GM23338 (cell line): ENCODE data around the gene RBMY1J. TPM values are rescaled to one million over a fixed set of nuclear protein-coding genes. Genes with fewer than 3 reads are reported as not detected.

ENCODE experiments used
- ATAC-seq: fragments of 200-7000 bp; cut with Tn5 transposase; 3 replicates; pipeline ENCODE4 v1.9.1; 2020
- DNase-seq: peaks from one replicate; pipeline ENCODE4 v3.0.0-alpha.2; 2015; ENCODE audit warnings: low spot score
- H2AFZ ChIP-seq: fragments of 200-600 bp; sonication (generic); 2 replicates; pipeline ENCODE4 v1.8.0; 2016; ENCODE audit warnings: antibody characterized with exemption, mild to moderate bottlenecking, moderate library complexity
- H3F3A ChIP-seq: fragments of 200-600 bp; sonication (generic); replicated peaks from 2 replicates; pipeline ENCODE4 v1.8.0; 2017; ENCODE audit warnings: antibody characterized with exemption, mixed run types, low read depth
- H3K27ac ChIP-seq: fragments of 200-600 bp; sonication (generic); 2 replicates; pipeline ENCODE4 v1.6.1; 2016; ENCODE audit warnings: low read depth
- H3K27me3 ChIP-seq: fragments of 200-600 bp; sonication (generic); 2 replicates; pipeline ENCODE4 v1.8.0; 2016; ENCODE audit warnings: mild to moderate bottlenecking, mixed run types, moderate library complexity; ENCODE audit not compliant: insufficient read depth
- H3K36me3 ChIP-seq: fragments of 200-600 bp; sonication (generic); 2 replicates; pipeline ENCODE4 v1.8.0; 2016; ENCODE audit warnings: mild to moderate bottlenecking; ENCODE audit not compliant: insufficient read depth
- H3K4me1 ChIP-seq: fragments of 200-600 bp; sonication (generic); 2 replicates; pipeline ENCODE4 v1.8.0; 2016; ENCODE audit warnings: mild to moderate bottlenecking, moderate library complexity; ENCODE audit not compliant: insufficient read depth
- H3K4me2 ChIP-seq: fragments of 200-600 bp; sonication (generic); 2 replicates; pipeline ENCODE4 v1.7.1; 2017; ENCODE audit warnings: mixed run types
- H3K4me3 ChIP-seq: fragments of 200-600 bp; sonication (generic); 2 replicates; pipeline ENCODE4 v1.6.1; 2016; ENCODE audit warnings: mixed run types
- H3K79me2 ChIP-seq: fragments of 200-600 bp; sonication (generic); replicated peaks from 2 replicates; pipeline ENCODE4 v1.8.0; 2017; ENCODE audit warnings: mild to moderate bottlenecking; ENCODE audit not compliant: insufficient read depth
- H3K9me2 ChIP-seq: fragments of 200-600 bp; sonication (generic); 2 replicates; pipeline ENCODE4 v1.8.0; 2017; ENCODE audit not compliant: insufficient read depth
- H4K20me1 ChIP-seq: fragments of 200-600 bp; sonication (generic); replicated peaks from 2 replicates; pipeline ENCODE4 v1.8.0; 2017; ENCODE audit warnings: mild to moderate bottlenecking; ENCODE audit not compliant: insufficient read depth
- H3K27ac Mint-ChIP-seq: 2 replicates; pipeline ENCODE4 v1.8.0; 2020; ENCODE audit warnings: inconsistent platforms, mild to moderate bottlenecking, moderate library complexity, mixed read lengths
- H3K27me3 Mint-ChIP-seq: 3 replicates; pipeline ENCODE4 v1.8.0; 2022; ENCODE audit warnings: low read depth, mild to moderate bottlenecking, moderate library complexity, mixed read lengths, inconsistent platforms; ENCODE audit not compliant: insufficient read depth, poor library complexity
- H3K36me3 Mint-ChIP-seq: 3 replicates; pipeline ENCODE4 v1.8.0; 2021; ENCODE audit warnings: low read depth, mild to moderate bottlenecking, inconsistent platforms, moderate library complexity, mixed read lengths
- H3K4me1 Mint-ChIP-seq: 3 replicates; pipeline ENCODE4 v1.8.0; 2020; ENCODE audit warnings: mild to moderate bottlenecking, inconsistent platforms, mixed read lengths
- H3K4me3 Mint-ChIP-seq: 3 replicates; pipeline ENCODE4 v1.8.0; 2021; ENCODE audit warnings: moderate library complexity, mild to moderate bottlenecking, inconsistent platforms, mixed read lengths
- H3K9me3 Mint-ChIP-seq: 3 replicates; pipeline ENCODE4 v1.8.0; 2020; ENCODE audit warnings: moderate library complexity, mild to moderate bottlenecking, inconsistent platforms, mixed read lengths
- CREB1 ChIP-seq: fragments of 250-450 bp; sonication (Bioruptor Pico); IDR thresholded peaks from 2 replicates; pipeline ENCODE4 v1.5.0; 2020; ENCODE audit warnings: low read depth, mild to moderate bottlenecking, moderate library complexity
- CTCF ChIP-seq, 2 experiments: fragments of 200-600 bp in 1 of 2; sonication (generic) in 1 of 2; conservative IDR thresholded peaks; 2 replicates each; pipeline versions ENCODE4 v1.5.1 to v1.6.1; 2016 to 2017; ENCODE audit warnings: antibody characterized with exemption in 2 of 2, low read depth in 2 of 2, mild to moderate bottlenecking in 2 of 2, moderate library complexity in 1 of 2
- ETS1 ChIP-seq: IDR thresholded peaks from 2 replicates; pipeline ENCODE4 v1.6.1; 2016; ENCODE audit warnings: antibody characterized with exemption
- EZH2 ChIP-seq: fragments of 200-600 bp; sonication (generic); IDR thresholded peaks from one replicate; pipeline ENCODE4 v1.8.0; 2017; ENCODE audit warnings: antibody characterized with exemption, mild to moderate bottlenecking, low read depth; ENCODE audit not compliant: unreplicated experiment
- EZH2phosphoT487 ChIP-seq: fragments of 200-600 bp; sonication (generic); IDR thresholded peaks from one replicate; pipeline ENCODE4 v1.8.1; 2018; ENCODE audit warnings: antibody characterized with exemption; ENCODE audit not compliant: unreplicated experiment
- JUNB ChIP-seq: IDR thresholded peaks from one replicate; pipeline ENCODE4 v1.6.1; 2016; ENCODE audit warnings: antibody characterized with exemption; ENCODE audit not compliant: unreplicated experiment
- NANOG ChIP-seq: IDR thresholded peaks from 2 replicates; pipeline ENCODE4 v1.6.1; 2016; ENCODE audit warnings: antibody characterized with exemption, borderline replicate concordance
- POLR2AphosphoS5 ChIP-seq: IDR thresholded peaks from 2 replicates; pipeline ENCODE4 v1.6.1; 2016; ENCODE audit warnings: antibody characterized with exemption, low read depth
- REST ChIP-seq: IDR thresholded peaks from one replicate; pipeline ENCODE4 v1.6.1; 2018; ENCODE audit warnings: antibody characterized with exemption; ENCODE audit not compliant: unreplicated experiment
- STAT1 ChIP-seq: IDR thresholded peaks from one replicate; pipeline ENCODE4 v1.6.1; 2016; ENCODE audit warnings: antibody characterized with exemption; ENCODE audit not compliant: unreplicated experiment
- ZNF114 ChIP-seq: fragments of 250-450 bp; sonication (Bioruptor Pico); IDR thresholded peaks from 2 replicates; pipeline ENCODE4 v1.5.0; 2020; ENCODE audit warnings: mild to moderate bottlenecking, moderate library complexity
- ZNF331 ChIP-seq: fragments of 250-450 bp; sonication (Bioruptor Pico); IDR thresholded peaks from 2 replicates; pipeline ENCODE4 v1.5.0; 2020; ENCODE audit warnings: low read depth, mild to moderate bottlenecking, moderate library complexity
- polyA plus RNA-seq: library from polyadenylated mRNA; unstranded; fragments of >200 nt; fragmentation: Nextera tagmentation; extraction: Ambion mirVana; gene quantifications from 2 replicates; pipeline ENCODE4 v1.2.1, GENCODE V29; 2016
- total RNA-seq: library from RNA; depleted of rRNA; stranded (reverse); fragments of >200 nt; shearing (Covaris generic); gene quantifications from 2 replicates; pipeline ENCODE4 v1.2.3, GENCODE V29; 2014
- TF ChIP-seq, protein P1 (sequence below): fragments of 250-450 bp; sonication (Bioruptor Pico); IDR thresholded peaks from 2 replicates; pipeline ENCODE4 v1.5.0; 2020; ENCODE audit warnings: mild to moderate bottlenecking, moderate library complexity

Gene RBMY1J
- total and polyA plus RNA-seq, 2 experiments from 2014 or later: not detected

DNA sequence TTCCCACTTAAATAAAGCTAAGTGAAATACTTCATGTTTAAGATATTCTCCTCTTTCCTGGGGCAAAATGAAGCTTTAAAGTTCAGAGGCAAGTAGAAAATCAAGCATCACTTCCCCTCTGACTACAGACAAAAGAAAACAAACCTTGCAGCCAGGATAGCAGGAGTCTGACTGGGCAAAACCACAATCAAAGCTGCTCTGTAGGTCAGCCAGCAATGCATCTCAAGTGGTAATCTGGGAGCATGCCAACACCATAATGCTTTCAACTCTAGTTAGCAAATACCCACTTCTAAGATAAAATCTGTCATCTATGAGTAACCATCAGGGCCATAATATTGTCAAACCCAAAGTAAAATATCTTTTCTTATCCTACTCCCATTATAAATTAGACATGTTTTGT lies 32.6 kb upstream of the RBMY1J start:
- Mint-ChIP-seq H3K27ac (no peak overlapping the region), H3K4me1 (peaks cover 27% of the 10 kb centered on the region), H3K9me3 (peaks cover 3% of the 10 kb centered on the region; the same call in 1 of the 3 replicates), H3K36me3 (no peaks in the 10 kb centered on the region; the same call in 2 of the 3 replicates), H3K4me3 (no peak overlapping the region), H3K27me3 (no peaks in the 10 kb centered on the region)
- no peak for DNase-seq
- no peak overlapping the region for H3K4me2 ChIP-seq
- no peaks in the 10 kb centered on the region for H3K27me3 ChIP-seq
- H3K4me1 ChIP-seq: peaks cover 25% of the 10 kb centered on the region
- H3K27ac ChIP-seq: no peak overlapping the region
- H4K20me1 ChIP-seq: no peaks in the 10 kb centered on the region
- ATAC-seq: no peak
- no peaks in the 10 kb centered on the region for H3F3A ChIP-seq
- no peaks in the 10 kb centered on the region for H3K9me2 ChIP-seq
- TF ChIP-seq CREB1 (CRISPR knock-in tag) (no peak), EZH2 (no peak), ETS1 (no peak), CTCF (conservative IDR thresholded peaks at IDR 0.05; ENCODE audit: low read depth in 2 of 2) (no peak), ZNF331 (no peak), REST (no peak), JUNB (no peak), NANOG (no peak), ZNF114 (CRISPR knock-in tag) (no peak), EZH2phosphoT487 (no peak), STAT1 (no peak), POLR2AphosphoS5 (no peak)
- TF ChIP-seq, protein P1, sequence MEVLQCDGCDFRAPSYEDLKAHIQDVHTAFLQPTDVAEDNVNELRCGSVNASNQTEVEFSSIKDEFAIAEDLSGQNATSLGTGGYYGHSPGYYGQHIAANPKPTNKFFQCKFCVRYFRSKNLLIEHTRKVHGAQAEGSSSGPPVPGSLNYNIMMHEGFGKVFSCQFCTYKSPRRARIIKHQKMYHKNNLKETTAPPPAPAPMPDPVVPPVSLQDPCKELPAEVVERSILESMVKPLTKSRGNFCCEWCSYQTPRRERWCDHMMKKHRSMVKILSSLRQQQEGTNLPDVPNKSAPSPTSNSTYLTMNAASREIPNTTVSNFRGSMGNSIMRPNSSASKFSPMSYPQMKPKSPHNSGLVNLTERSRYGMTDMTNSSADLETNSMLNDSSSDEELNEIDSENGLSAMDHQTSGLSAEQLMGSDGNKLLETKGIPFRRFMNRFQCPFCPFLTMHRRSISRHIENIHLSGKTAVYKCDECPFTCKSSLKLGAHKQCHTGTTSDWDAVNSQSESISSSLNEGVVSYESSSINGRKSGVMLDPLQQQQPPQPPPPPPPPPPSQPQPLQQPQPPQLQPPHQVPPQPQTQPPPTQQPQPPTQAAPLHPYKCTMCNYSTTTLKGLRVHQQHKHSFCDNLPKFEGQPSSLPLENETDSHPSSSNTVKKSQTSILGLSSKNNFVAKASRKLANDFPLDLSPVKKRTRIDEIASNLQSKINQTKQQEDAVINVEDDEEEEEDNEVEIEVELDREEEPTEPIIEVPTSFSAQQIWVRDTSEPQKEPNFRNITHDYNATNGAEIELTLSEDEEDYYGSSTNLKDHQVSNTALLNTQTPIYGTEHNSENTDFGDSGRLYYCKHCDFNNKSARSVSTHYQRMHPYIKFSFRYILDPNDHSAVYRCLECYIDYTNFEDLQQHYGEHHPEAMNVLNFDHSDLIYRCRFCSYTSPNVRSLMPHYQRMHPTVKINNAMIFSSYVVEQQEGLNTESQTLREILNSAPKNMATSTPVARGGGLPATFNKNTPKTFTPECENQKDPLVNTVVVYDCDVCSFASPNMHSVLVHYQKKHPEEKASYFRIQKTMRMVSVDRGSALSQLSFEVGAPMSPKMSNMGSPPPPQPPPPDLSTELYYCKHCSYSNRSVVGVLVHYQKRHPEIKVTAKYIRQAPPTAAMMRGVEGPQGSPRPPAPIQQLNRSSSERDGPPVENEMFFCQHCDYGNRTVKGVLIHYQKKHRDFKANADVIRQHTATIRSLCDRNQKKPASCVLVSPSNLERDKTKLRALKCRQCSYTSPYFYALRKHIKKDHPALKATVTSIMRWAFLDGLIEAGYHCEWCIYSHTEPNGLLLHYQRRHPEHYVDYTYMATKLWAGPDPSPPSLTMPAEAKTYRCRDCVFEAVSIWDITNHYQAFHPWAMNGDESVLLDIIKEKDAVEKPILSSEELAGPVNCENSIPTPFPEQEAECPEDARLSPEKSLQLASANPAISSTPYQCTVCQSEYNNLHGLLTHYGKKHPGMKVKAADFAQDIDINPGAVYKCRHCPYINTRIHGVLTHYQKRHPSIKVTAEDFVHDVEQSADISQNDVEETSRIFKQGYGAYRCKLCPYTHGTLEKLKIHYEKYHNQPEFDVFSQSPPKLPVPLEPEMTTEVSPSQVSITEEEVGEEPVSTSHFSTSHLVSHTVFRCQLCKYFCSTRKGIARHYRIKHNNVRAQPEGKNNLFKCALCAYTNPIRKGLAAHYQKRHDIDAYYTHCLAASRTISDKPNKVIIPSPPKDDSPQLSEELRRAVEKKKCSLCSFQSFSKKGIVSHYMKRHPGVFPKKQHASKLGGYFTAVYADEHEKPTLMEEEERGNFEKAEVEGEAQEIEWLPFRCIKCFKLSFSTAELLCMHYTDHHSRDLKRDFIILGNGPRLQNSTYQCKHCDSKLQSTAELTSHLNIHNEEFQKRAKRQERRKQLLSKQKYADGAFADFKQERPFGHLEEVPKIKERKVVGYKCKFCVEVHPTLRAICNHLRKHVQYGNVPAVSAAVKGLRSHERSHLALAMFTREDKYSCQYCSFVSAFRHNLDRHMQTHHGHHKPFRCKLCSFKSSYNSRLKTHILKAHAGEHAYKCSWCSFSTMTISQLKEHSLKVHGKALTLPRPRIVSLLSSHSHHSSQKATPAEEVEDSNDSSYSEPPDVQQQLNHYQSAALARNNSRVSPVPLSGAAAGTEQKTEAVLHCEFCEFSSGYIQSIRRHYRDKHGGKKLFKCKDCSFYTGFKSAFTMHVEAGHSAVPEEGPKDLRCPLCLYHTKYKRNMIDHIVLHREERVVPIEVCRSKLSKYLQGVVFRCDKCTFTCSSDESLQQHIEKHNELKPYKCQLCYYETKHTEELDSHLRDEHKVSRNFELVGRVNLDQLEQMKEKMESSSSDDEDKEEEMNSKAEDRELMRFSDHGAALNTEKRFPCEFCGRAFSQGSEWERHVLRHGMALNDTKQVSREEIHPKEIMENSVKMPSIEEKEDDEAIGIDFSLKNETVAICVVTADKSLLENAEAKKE: no peak
- H3K4me3 ChIP-seq: no peak overlapping the region
- H2AFZ ChIP-seq: no peak overlapping the region
- no peaks in the 10 kb centered on the region for H3K36me3 ChIP-seq
- no peaks in the 10 kb centered on the region for H3K79me2 ChIP-seq
